Endothelial cell of umbilical vein (primary cell): ENCODE data around the gene ARPC1A.

ENCODE experiments used
- EZH2 ChIP-seq: IDR thresholded peaks from 2 replicates; pipeline ENCODE4 v1.6.1; 2012; ENCODE audit warnings: borderline replicate concordance, low read depth, mild to moderate bottlenecking, moderate library complexity, low read length, inconsistent platforms; ENCODE audit not compliant: severe bottlenecking
- POLR2A ChIP-seq: IDR thresholded peaks from 2 replicates; pipeline ENCODE4 v1.6.1; 2012; ENCODE audit warnings: low read depth, mild to moderate bottlenecking, control low read depth, low read length
- POLR2AphosphoS5 ChIP-seq: IDR thresholded peaks from 2 replicates; pipeline ENCODE4 v1.6.1; 2012; ENCODE audit warnings: low read depth, mild to moderate bottlenecking, control low read depth, low read length, moderate library complexity; ENCODE audit not compliant: insufficient read depth
- TF ChIP-seq, protein P1 (sequence below), 2 donors: IDR thresholded peaks; 1 replicate in 1 of 2; 2 replicates in 1 of 2; pipeline ENCODE4 v1.5.1; 2011; ENCODE audit warnings: low read length in 2 of 2, mild to moderate bottlenecking in 2 of 2, moderate library complexity in 2 of 2, control low read depth in 1 of 2, inconsistent platforms in 1 of 2, low read depth in 1 of 2; ENCODE audit not compliant: insufficient read depth in 1 of 2; ENCODE audit errors: extremely low read depth in 1 of 2

DNA sequence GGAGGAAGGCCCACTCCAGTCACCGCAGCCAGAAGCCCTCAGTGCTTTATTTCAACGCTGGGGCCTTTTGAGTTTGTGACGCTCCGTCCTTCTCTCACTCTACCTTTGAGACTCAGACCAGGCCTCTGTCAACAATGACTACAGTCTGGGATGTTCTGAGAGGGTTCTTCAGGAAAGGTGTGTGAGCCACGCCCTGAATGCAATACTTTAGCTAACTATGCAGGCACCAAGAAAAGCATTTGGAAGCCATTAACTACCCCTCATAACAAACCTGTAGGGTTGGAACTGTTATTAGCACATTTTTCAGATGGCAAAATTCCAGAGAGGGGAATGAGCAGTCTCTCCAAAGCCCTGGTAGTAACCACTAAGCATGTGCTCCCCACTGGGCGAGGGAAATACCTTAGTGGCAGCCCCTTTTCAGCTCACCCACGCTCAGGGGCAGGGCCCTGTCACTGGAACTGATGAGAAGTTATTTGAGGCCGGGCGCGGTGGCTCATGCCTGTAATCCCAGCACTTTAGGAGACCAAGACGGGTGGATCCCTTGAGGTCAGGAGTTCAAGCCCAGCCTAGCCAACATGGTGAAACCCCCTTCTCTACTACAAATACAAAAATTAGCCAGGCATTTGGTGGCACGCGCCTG lies 43.2 kb downstream of the ARPC1A start:
- TF ChIP-seq EZH2 (no peak), POLR2AphosphoS5 (no peak), POLR2A (no peak)
- TF ChIP-seq, protein P1, sequence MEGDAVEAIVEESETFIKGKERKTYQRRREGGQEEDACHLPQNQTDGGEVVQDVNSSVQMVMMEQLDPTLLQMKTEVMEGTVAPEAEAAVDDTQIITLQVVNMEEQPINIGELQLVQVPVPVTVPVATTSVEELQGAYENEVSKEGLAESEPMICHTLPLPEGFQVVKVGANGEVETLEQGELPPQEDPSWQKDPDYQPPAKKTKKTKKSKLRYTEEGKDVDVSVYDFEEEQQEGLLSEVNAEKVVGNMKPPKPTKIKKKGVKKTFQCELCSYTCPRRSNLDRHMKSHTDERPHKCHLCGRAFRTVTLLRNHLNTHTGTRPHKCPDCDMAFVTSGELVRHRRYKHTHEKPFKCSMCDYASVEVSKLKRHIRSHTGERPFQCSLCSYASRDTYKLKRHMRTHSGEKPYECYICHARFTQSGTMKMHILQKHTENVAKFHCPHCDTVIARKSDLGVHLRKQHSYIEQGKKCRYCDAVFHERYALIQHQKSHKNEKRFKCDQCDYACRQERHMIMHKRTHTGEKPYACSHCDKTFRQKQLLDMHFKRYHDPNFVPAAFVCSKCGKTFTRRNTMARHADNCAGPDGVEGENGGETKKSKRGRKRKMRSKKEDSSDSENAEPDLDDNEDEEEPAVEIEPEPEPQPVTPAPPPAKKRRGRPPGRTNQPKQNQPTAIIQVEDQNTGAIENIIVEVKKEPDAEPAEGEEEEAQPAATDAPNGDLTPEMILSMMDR (IDR thresholded peaks at IDR 0.05; ENCODE audit: extremely low read depth in 1 of 2, insufficient read depth in 1 of 2, low read depth in 1 of 2, low read length in 2 of 2): no peak
